ENCODE data around the gene SPOUT1. TPM values are rescaled to one million over a fixed set of nuclear protein-coding genes. Genes with fewer than 3 reads are reported as not detected.

The SPOUT1 gene
- total and polyA plus RNA-seq, 10 of the 15 experiments (the other 5 are each of a cell fraction or from before 2014, with no cell fraction given), result 5.7 to 95.0 (median 40.6) TPM

DNA sequence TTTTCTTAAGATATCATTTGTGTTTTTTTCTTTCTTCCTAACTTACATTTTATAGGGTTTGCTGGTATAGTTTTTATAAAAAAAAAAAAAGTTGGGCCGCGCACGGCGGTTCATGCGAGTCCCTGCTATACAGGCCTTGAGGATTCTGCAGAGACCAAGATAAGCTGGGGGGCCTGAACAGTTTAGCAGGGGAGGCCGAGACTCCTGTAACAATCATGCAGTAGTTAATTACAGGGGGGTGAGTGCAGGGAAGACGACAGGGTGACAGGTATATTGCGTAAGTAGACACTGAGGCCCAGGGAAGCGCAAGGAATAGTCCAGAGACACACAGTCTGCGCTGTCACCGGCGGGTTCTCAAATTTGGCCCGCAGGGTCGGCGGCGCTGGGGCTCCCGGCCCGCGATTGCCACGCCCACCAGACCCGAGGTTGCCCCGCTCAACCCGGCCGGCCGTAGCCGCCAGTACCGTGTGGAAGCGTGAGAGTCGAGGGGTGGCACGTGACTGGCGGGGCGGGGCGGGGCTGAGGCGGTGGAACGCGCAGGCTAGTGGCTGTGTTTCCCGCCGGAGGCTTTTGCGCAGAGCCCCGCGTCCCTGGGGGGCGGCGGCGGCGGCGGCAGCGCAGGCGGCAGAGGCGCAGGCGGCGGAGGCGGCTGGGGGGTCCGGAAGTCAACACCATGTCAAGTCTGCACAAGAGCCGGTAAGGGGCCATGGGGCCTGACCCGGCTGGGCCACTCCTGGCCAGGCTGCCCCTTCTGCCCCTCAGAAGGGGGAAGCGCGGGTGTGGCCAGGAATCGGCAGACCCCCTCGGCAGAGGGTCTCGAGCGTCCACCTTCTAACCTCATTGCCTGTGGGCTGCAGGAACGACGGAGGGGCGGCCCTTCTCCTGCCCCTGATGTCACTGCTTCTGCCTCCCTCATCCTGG, 42.7 kb downstream of the SPOUT1 start, which contains the start of gene TBC1D13:
Gene TBC1D13, plus strand, starts transcription at position 573 of the 921 bp plus-strand sequence. Its CDS starts 101 bp downstream, at position 674.
- DNase-seq (ENCODE audit: low read depth, low spot score), result peak; percentile 31
- H3K36me3 ChIP-seq (ENCODE audit: control insufficient read depth in 2 of 2, insufficient read depth in 2 of 2, low read length in 1 of 2), result peaks cover 0 to 1% of the 10 kb centered on the region in 2 experiments; a peak in 3 of 4 replicates
- H3K4me2 ChIP-seq (ENCODE audit: control insufficient read depth, insufficient read depth), result peak within 1 kb of the TSS; percentile 64
- H3K4me3 ChIP-seq, result peak within 1 kb of the TSS; percentile 97
- H3K4me1 ChIP-seq (ENCODE audit: control insufficient read depth, insufficient read depth, low read length), result peaks cover 10% of the 10 kb centered on the region
- no peaks in the 10 kb centered on the region for H4K20me1 ChIP-seq (ENCODE audit: control insufficient read depth, insufficient read depth)
- intact Hi-C loops (cut with micrococcal nuclease; ENCODE audit: unreplicated experiment), result loop anchor here (2.0 kb wide), 1 partner anchor 14 kb away; no protein-coding TSS in a partner anchor
- CTCF ChIA-PET, result interaction anchor here (1.7 to 2.0 kb wide), 2 partner anchors 15 to 141 kb away, joined by 4 to 14 read pairs; partner anchors contain the start of gene ZER1
- POLR2A ChIA-PET, result interaction anchor here (2.3 kb wide), 1 partner anchor 15 kb away, joined by 12 read pairs; the partner anchor contains the start of gene ZER1
- no peaks in the 10 kb centered on the region for H3K27me3 ChIP-seq (replicated peaks in 1 of 2; ENCODE audit: control insufficient read depth in 2 of 2, insufficient read depth in 2 of 2, low read length in 1 of 2)
- no TSS peak for BruUV-seq (replicated peaks)
- peak within 1 kb of the TSS; percentile 65 for H3K9ac ChIP-seq (ENCODE audit: control insufficient read depth, insufficient read depth, low read length)
- H3K27ac ChIP-seq (ENCODE audit: control insufficient read depth, insufficient read depth), result peak within 1 kb of the TSS; percentile 58
- RAD21 ChIA-PET (ENCODE audit: unreplicated experiment), result no interaction called here
- FAIRE-seq, result no peak
- in situ Hi-C loops (cut with MboI), result no loop called here
- H3K9me3 ChIP-seq (replicated peaks; ENCODE audit: control insufficient read depth, insufficient read depth, low read length), result peaks cover under 1% of the 10 kb centered on the region; the same call in 2 of the 3 replicates
- SMC1A ChIA-PET (ENCODE audit: uncharacterized antibody, unreplicated experiment), result interaction anchor here (2.0 kb wide), 1 partner anchor 22 kb away, joined by 7 read pairs; no protein-coding TSS in a partner anchor
- 8% methylated on average over 63 of the region's 64 CpGs for WGBS (ENCODE audit: insufficient coverage, insufficient replicate concordance, low lambda C conversion rate, missing lambda C conversion rate)
- H3K79me2 ChIP-seq (ENCODE audit: control insufficient read depth, insufficient read depth, low read length), result peaks cover 19% of the 10 kb centered on the region
- peak within 1 kb of the TSS; percentile 94 for H2AFZ ChIP-seq (ENCODE audit: control insufficient read depth, low read depth, low read length)
- ATAC-seq, result peak; percentile 99
- TF ChIP-seq NRF1 (conservative IDR thresholded peaks at IDR 0.05; ENCODE audit: low read depth, low read length) (0 out of 2 replicates have a peak, but pooled peaks have one; percentile 17), RCOR1 (conservative IDR thresholded peaks at IDR 0.05; ENCODE audit: low read depth, low read length) (no peak), TAF1 (IDR thresholded peaks at IDR 0.05; ENCODE audit: borderline replicate concordance, low read depth, low read length) (peak; percentile 60; the same call in 1 of the 2 replicates), ZNF217 (IDR thresholded peaks at IDR 0.05) (peak; percentile 57; the same call in 1 of the 2 replicates), CBX3 (IDR thresholded peaks at IDR 0.05; ENCODE audit: borderline replicate concordance, low read depth) (no peak), ZZZ3 (IDR thresholded peaks at IDR 0.05; ENCODE audit: control insufficient read depth, insufficient read length, low read depth) (no peak), MTA3 (IDR thresholded peaks at IDR 0.05; ENCODE audit: borderline replicate concordance, low read length) (no peak), ZNF24 (IDR thresholded peaks at IDR 0.05) (peak; percentile 67; the same call in 1 of the 2 replicates)
- TF ChIP-seq, protein P1, sequence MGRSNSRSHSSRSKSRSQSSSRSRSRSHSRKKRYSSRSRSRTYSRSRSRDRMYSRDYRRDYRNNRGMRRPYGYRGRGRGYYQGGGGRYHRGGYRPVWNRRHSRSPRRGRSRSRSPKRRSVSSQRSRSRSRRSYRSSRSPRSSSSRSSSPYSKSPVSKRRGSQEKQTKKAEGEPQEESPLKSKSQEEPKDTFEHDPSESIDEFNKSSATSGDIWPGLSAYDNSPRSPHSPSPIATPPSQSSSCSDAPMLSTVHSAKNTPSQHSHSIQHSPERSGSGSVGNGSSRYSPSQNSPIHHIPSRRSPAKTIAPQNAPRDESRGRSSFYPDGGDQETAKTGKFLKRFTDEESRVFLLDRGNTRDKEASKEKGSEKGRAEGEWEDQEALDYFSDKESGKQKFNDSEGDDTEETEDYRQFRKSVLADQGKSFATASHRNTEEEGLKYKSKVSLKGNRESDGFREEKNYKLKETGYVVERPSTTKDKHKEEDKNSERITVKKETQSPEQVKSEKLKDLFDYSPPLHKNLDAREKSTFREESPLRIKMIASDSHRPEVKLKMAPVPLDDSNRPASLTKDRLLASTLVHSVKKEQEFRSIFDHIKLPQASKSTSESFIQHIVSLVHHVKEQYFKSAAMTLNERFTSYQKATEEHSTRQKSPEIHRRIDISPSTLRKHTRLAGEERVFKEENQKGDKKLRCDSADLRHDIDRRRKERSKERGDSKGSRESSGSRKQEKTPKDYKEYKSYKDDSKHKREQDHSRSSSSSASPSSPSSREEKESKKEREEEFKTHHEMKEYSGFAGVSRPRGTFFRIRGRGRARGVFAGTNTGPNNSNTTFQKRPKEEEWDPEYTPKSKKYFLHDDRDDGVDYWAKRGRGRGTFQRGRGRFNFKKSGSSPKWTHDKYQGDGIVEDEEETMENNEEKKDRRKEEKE (IDR thresholded peaks at IDR 0.05), result no peak
- TF ChIP-seq, protein P2, sequence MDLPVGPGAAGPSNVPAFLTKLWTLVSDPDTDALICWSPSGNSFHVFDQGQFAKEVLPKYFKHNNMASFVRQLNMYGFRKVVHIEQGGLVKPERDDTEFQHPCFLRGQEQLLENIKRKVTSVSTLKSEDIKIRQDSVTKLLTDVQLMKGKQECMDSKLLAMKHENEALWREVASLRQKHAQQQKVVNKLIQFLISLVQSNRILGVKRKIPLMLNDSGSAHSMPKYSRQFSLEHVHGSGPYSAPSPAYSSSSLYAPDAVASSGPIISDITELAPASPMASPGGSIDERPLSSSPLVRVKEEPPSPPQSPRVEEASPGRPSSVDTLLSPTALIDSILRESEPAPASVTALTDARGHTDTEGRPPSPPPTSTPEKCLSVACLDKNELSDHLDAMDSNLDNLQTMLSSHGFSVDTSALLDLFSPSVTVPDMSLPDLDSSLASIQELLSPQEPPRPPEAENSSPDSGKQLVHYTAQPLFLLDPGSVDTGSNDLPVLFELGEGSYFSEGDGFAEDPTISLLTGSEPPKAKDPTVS (IDR thresholded peaks at IDR 0.05; ENCODE audit: low read depth, low read length), result no peak
- TF ChIP-seq, protein P3, sequence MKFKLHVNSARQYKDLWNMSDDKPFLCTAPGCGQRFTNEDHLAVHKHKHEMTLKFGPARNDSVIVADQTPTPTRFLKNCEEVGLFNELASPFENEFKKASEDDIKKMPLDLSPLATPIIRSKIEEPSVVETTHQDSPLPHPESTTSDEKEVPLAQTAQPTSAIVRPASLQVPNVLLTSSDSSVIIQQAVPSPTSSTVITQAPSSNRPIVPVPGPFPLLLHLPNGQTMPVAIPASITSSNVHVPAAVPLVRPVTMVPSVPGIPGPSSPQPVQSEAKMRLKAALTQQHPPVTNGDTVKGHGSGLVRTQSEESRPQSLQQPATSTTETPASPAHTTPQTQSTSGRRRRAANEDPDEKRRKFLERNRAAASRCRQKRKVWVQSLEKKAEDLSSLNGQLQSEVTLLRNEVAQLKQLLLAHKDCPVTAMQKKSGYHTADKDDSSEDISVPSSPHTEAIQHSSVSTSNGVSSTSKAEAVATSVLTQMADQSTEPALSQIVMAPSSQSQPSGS (IDR thresholded peaks at IDR 0.05; ENCODE audit: low read length), result no peak
- TF ChIP-seq, protein P4, sequence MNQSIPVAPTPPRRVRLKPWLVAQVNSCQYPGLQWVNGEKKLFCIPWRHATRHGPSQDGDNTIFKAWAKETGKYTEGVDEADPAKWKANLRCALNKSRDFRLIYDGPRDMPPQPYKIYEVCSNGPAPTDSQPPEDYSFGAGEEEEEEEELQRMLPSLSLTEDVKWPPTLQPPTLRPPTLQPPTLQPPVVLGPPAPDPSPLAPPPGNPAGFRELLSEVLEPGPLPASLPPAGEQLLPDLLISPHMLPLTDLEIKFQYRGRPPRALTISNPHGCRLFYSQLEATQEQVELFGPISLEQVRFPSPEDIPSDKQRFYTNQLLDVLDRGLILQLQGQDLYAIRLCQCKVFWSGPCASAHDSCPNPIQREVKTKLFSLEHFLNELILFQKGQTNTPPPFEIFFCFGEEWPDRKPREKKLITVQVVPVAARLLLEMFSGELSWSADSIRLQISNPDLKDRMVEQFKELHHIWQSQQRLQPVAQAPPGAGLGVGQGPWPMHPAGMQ (IDR thresholded peaks at IDR 0.05; ENCODE audit: borderline replicate concordance), result no peak

All from GM12878 (cell line).